HL-60 (cell line): Measurements from ENCODE around the gene C19orf44.

Experiments used
- DNase-seq, 2 experiments: peaks; one replicate each; pipeline ENCODE4 v3.0.0-alpha.2; 2010 to 2020; ENCODE audit warnings: low read depth in 1 of 2, low spot score in 1 of 2
- H3K27ac ChIP-seq: fragments of 250-450 bp; sonication (Bioruptor Pico); replicated peaks from 2 replicates; pipeline ENCODE4 v1.5.1; 2020; ENCODE audit warnings: mild to moderate bottlenecking, moderate library complexity
- H3K27me3 ChIP-seq: fragments of 250-450 bp; sonication (Bioruptor Pico); 2 replicates; pipeline ENCODE4 v1.5.1; 2021; ENCODE audit warnings: mild to moderate bottlenecking, moderate library complexity; ENCODE audit not compliant: insufficient read depth, poor library complexity, severe bottlenecking
- H3K4me3 ChIP-seq: replicated peaks from 2 replicates; pipeline ENCODE4 v1.5.1; 2011; ENCODE audit warnings: mild to moderate bottlenecking, control low read depth, low read length; ENCODE audit not compliant: insufficient read depth
- CTCF ChIP-seq: IDR thresholded peaks from one replicate; pipeline ENCODE4 v1.5.1; 2011; ENCODE audit warnings: low read length, control low read depth, inconsistent platforms; ENCODE audit not compliant: insufficient read depth
- GABPA ChIP-seq: IDR thresholded peaks from 2 replicates; pipeline ENCODE4 v1.6.1; 2012; ENCODE audit warnings: low read depth
- POLR2AphosphoS5 ChIP-seq: IDR thresholded peaks from 2 replicates; pipeline ENCODE4 v1.6.1; 2012; ENCODE audit warnings: low read depth
- REST ChIP-seq: IDR thresholded peaks from 2 replicates; pipeline ENCODE4 v1.6.1; 2012; ENCODE audit warnings: low read depth; ENCODE audit not compliant: insufficient replicate concordance
- SPI1 ChIP-seq: IDR thresholded peaks from 2 replicates; pipeline ENCODE4 v1.6.1; 2012; ENCODE audit warnings: low read depth, mild to moderate bottlenecking, borderline replicate concordance

Gene C19orf44

GRCh38 chr19:16522559-16523377 lies 26.6 kb downstream of the C19orf44 start:
- H3K27me3 ChIP-seq: no peaks in the 10 kb centered on the region
- no peak for DNase-seq
- no peak for TF ChIP-seq REST
- TF ChIP-seq SPI1: no peak
- no peak for TF ChIP-seq GABPA
- no peak for TF ChIP-seq POLR2AphosphoS5
- TF ChIP-seq CTCF: no peak
- H3K4me3 ChIP-seq: no peak overlapping the region
- no peak overlapping the region for H3K27ac ChIP-seq

- DNase-seq: no peak
- no peak overlapping the region for H3K27ac ChIP-seq
- H3K4me3 ChIP-seq: no peak overlapping the region
- H3K27me3 ChIP-seq: no peaks in the 10 kb centered on the region
- TF ChIP-seq REST (no peak), POLR2AphosphoS5 (no peak), GABPA (no peak), CTCF (no peak), SPI1 (no peak)
Observed at GRCh38 chr19:16524991-16525734, 29.0 kb downstream of the C19orf44 start.

GRCh38 chr19:16525751-16526481 lies 29.7 kb downstream of the C19orf44 start:
- Histone ChIP-seq H3K27ac (no peak overlapping the region), H3K27me3 (no peaks in the 10 kb centered on the region), H3K4me3 (no peak overlapping the region)
- no peak for DNase-seq
- TF ChIP-seq POLR2AphosphoS5: no peak

- H3K27me3 ChIP-seq: no peaks in the 10 kb centered on the region
- no peak for DNase-seq
- H3K27ac ChIP-seq: no peak overlapping the region
- TF ChIP-seq POLR2AphosphoS5 (no peak), REST (no peak)
- H3K4me3 ChIP-seq: no peak overlapping the region
Observed at GRCh38 chr19:16527334-16527935, 31.2 kb downstream of the C19orf44 start.
